Mammary epithelial cell (primary cell): ENCODE data around the gene APIP.

Source experiments
- EZH2 ChIP-seq: IDR thresholded peaks from 2 replicates; pipeline ENCODE4 v1.6.1; 2012; ENCODE audit warnings: low read length, inconsistent platforms, borderline replicate concordance
- TF ChIP-seq, protein P1 (sequence below), 2 donors: IDR thresholded peaks in 1 of 2; conservative IDR thresholded peaks in 1 of 2; 2 replicates each; pipeline ENCODE4 v1.5.1; 2011 to 2012; ENCODE audit warnings: inconsistent platforms in 2 of 2, low read length in 2 of 2, mild to moderate bottlenecking in 2 of 2, control low read depth in 1 of 2, low read depth in 1 of 2; ENCODE audit not compliant: insufficient read depth in 1 of 2; ENCODE audit errors: extremely low read depth in 1 of 2

DNA sequence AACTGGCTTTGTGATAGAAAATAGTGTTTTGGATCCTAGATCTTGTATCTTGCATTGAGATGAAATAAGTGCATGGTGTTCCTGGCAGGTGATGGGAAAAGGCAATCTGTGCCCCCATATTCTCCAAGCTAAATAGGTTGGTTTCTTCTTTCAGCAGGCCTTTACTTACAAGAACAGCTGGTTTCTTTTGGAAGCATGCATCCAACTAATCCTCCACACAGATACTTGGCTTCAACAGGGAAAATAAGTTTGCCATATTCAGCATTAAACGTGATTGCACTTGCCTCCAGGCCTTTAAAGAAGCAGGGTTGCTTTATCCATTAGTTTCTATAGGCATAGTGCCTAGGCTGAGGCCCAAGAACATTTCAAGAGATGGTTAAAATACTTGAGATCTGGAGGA, 59.9 kb downstream of the APIP start:
- TF ChIP-seq, protein P1, sequence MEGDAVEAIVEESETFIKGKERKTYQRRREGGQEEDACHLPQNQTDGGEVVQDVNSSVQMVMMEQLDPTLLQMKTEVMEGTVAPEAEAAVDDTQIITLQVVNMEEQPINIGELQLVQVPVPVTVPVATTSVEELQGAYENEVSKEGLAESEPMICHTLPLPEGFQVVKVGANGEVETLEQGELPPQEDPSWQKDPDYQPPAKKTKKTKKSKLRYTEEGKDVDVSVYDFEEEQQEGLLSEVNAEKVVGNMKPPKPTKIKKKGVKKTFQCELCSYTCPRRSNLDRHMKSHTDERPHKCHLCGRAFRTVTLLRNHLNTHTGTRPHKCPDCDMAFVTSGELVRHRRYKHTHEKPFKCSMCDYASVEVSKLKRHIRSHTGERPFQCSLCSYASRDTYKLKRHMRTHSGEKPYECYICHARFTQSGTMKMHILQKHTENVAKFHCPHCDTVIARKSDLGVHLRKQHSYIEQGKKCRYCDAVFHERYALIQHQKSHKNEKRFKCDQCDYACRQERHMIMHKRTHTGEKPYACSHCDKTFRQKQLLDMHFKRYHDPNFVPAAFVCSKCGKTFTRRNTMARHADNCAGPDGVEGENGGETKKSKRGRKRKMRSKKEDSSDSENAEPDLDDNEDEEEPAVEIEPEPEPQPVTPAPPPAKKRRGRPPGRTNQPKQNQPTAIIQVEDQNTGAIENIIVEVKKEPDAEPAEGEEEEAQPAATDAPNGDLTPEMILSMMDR (conservative IDR thresholded peaks at IDR 0.05 in 1 of 2, IDR thresholded peaks at IDR 0.05 in 1 of 2; ENCODE audit: extremely low read depth in 1 of 2, insufficient read depth in 1 of 2, low read depth in 1 of 2, low read length in 2 of 2): no peak
- no peak for TF ChIP-seq EZH2
